GM19467 (cell line): ENCODE results near the gene TCF4.

Experiments used
- ATAC-seq: cut with Tn5 transposase; IDR thresholded peaks from one replicate; pipeline ENCODE4 v1.9.1; 2021; ENCODE audit warnings: mild to moderate bottlenecking, moderate library complexity; ENCODE audit not compliant: unreplicated experiment

TCF4 gene

GRCh38 chr18:55356815-55357214, 231.2 kb downstream of the TCF4 start:
- ATAC-seq: no peak

- no peak for ATAC-seq
Observed at GRCh38 chr18:55355223-55355622, 232.8 kb downstream of the TCF4 start.

- no peak for ATAC-seq
Observed at GRCh38 chr18:55354795-55355194, 233.2 kb downstream of the TCF4 start.

- no peak for ATAC-seq
Observed at GRCh38 chr18:55353806-55354205, 234.2 kb downstream of the TCF4 start.

- ATAC-seq: no peak
Observed at GRCh38 chr18:55353391-55353790, 234.6 kb downstream of the TCF4 start.

- no peak for ATAC-seq
Observed at GRCh38 chr18:55351980-55352714, 235.8 kb downstream of the TCF4 start.

GRCh38 chr18:55351241-55351691, 236.7 kb downstream of the TCF4 start:
- no peak for ATAC-seq

GRCh38 chr18:55349685-55350084, 238.3 kb downstream of the TCF4 start:
- ATAC-seq: no peak

GRCh38 chr18:55346961-55347740, 240.8 kb downstream of the TCF4 start:
- no peak for ATAC-seq

GRCh38 chr18:55346387-55346786, 241.6 kb downstream of the TCF4 start:
- ATAC-seq: no peak

GRCh38 chr18:55345103-55345950, 242.7 kb downstream of the TCF4 start:
- no peak for ATAC-seq

GRCh38 chr18:55343396-55344073, 244.5 kb downstream of the TCF4 start:
- ATAC-seq: peak; percentile 67

GRCh38 chr18:55340998-55341397, 247.0 kb downstream of the TCF4 start:
- ATAC-seq: no peak

GRCh38 chr18:55339990-55340389, 248.0 kb downstream of the TCF4 start:
- ATAC-seq: no peak

GRCh38 chr18:55338978-55339650, 248.9 kb downstream of the TCF4 start:
- ATAC-seq: no peak

- no peak for ATAC-seq
Observed at GRCh38 chr18:55337908-55338521, 250.0 kb downstream of the TCF4 start.

GRCh38 chr18:55337138-55337537, 250.9 kb downstream of the TCF4 start:
- no peak for ATAC-seq

- no peak for ATAC-seq
Observed at GRCh38 chr18:55336438-55337100, 251.4 kb downstream of the TCF4 start.

- ATAC-seq: no peak
Observed at GRCh38 chr18:55334875-55335274, 253.1 kb downstream of the TCF4 start.
